ENCODE measurements around the gene CSTB.

Gene CSTB

DNA sequence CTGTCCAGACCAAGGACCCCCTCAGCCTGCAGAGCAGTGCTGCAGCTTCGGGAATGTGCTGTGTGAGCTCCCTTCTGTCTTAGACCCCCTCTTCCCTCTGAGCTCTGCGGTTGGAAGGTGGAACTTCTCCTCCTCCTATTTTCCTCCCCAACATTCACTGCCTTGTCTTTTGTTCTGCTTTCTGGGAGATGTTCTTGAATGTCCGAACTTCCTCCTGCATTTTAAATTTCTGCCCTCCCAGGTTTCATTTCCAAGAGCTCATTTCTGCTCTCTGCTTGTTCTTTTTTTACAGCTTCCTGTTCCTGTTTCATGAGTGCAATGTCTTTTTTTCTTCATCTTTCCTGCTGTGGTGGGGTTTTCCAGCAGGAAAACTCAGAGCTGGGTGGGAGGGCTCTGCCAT lies 42.6 kb upstream of the CSTB start:
- TF ChIP-seq, protein P1, sequence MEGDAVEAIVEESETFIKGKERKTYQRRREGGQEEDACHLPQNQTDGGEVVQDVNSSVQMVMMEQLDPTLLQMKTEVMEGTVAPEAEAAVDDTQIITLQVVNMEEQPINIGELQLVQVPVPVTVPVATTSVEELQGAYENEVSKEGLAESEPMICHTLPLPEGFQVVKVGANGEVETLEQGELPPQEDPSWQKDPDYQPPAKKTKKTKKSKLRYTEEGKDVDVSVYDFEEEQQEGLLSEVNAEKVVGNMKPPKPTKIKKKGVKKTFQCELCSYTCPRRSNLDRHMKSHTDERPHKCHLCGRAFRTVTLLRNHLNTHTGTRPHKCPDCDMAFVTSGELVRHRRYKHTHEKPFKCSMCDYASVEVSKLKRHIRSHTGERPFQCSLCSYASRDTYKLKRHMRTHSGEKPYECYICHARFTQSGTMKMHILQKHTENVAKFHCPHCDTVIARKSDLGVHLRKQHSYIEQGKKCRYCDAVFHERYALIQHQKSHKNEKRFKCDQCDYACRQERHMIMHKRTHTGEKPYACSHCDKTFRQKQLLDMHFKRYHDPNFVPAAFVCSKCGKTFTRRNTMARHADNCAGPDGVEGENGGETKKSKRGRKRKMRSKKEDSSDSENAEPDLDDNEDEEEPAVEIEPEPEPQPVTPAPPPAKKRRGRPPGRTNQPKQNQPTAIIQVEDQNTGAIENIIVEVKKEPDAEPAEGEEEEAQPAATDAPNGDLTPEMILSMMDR (IDR thresholded peaks at IDR 0.05; ENCODE audit: control insufficient read depth, insufficient read depth, low read depth, low read length, missing control alignments), result no peak
- DNase-seq (ENCODE audit: low read depth), result no peak
- no peak overlapping the region for H3K4me3 ChIP-seq (ENCODE audit: control insufficient read depth, low read depth, low read length)

DNA sequence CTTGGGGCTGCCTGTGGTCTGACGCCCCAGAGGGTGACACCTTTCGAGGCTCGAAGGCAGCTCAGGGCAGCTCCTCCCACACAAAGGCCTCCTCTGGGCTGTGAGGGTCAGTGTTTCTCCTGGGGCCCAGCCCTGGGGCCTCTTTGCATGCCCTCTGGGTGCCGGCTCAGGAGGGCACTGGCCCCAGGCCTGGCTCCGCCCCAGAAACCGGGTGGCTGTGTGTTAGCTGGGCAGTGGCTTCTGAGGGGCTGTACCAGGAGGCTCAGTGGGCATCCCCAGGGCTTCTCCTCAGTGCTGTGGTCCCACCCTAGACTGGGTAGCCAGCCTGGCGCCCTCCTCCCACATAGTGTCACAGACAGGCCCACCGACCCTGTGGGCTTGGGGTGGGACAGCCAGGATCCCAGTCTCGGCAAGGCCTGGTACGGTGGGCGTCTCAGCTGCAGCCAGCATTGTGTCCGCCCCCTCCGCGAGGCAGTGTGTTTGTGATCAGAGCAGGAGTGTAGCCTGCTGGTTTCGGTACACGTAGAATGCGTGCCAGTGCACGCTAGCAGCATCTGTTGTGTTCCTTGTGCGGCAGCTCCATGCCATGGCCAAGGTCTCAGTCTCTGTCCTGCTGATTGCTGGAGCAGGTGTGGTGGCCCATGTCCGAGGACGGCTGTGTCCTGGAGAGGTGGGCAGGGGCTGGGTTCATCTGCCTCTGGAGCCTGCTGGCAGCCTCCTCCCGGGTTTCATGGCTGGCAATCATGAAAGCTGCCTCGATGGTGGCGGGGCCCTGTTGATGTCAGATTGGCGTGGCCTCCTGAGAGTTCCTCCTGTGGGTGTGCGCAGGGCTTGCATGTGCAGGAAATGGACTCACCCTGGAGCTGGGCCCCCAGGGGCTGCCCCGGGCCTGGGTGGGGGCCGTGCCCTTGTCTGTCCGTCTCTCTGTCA lies 41.3 kb upstream of the CSTB start:
- H3K4me3 ChIP-seq (ENCODE audit: control insufficient read depth, low read depth, low read length), result no peak overlapping the region
- DNase-seq (ENCODE audit: low read depth), result no peak
- TF ChIP-seq, protein P1 (IDR thresholded peaks at IDR 0.05; ENCODE audit: control insufficient read depth, insufficient read depth, low read depth, low read length, missing control alignments), result no peak

DNA sequence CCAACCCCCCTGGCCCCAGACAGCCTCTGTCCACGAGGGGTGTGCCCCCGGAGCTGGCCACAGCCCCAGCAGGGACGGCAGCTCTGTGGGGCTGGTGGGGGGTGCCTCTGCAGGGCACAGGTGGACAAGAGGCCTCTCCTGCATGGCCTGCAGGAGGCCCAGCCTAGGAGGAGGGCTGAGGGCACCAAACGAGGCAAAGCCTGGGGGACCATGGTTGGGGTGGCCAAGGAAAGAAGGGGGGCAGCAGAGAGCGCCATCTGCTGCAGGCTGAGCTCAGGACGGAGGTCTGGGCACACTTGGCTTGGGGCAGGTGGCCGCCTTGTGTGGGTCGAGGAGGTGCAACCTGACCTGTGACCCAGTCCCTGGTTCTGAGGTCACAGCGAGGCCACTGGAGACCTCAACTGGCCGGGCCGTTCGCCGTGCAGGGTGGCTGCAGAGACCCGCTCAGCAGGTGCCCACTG lies 40.5 kb upstream of the CSTB start:
- DNase-seq (ENCODE audit: low read depth), result no peak
- TF ChIP-seq, protein P1 (IDR thresholded peaks at IDR 0.05; ENCODE audit: control insufficient read depth, insufficient read depth, low read depth, low read length, missing control alignments), result no peak
- H3K4me3 ChIP-seq (ENCODE audit: control insufficient read depth, low read depth, low read length), result no peak overlapping the region

- DNase-seq (ENCODE audit: low read depth), result no peak
- TF ChIP-seq, protein P1 (IDR thresholded peaks at IDR 0.05; ENCODE audit: control insufficient read depth, insufficient read depth, low read depth, low read length, missing control alignments), result no peak
- H3K4me3 ChIP-seq (ENCODE audit: control insufficient read depth, low read depth, low read length), result no peak overlapping the region
Observed at GRCh38 chr21:43815991-43816390, 39.9 kb upstream of the CSTB start.

DNA sequence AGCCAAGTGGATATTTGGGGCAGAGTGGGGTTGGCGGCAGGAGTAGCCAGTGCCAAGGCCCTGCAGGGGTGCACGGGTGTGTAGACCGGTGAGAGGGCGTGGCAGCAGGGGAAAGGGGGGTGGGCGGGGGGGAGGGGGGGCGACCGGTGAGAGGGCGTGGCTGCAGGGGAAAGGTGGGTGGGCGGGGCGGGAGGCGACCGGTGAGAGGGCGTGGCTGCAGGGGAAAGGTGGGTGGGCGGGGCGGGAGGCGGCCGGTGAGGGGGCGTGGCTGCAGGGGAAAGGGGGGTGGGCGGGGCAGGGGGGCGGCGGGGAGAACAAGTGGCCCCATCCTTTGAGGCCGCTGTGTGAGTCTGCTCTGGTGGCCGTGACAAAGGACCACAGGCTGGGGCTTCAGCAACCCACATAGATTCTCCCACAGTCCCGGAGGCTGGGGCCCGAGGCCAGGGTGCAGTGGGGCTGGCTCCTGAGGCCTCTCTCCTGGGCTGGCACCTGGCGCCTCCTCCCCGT lies 39.1 kb upstream of the CSTB start:
- TF ChIP-seq, protein P1 (IDR thresholded peaks at IDR 0.05; ENCODE audit: control insufficient read depth, insufficient read depth, low read depth, low read length, missing control alignments), result no peak
- no peak for DNase-seq (ENCODE audit: low read depth)
- H3K4me3 ChIP-seq (ENCODE audit: control insufficient read depth, low read depth, low read length), result no peak overlapping the region

DNA sequence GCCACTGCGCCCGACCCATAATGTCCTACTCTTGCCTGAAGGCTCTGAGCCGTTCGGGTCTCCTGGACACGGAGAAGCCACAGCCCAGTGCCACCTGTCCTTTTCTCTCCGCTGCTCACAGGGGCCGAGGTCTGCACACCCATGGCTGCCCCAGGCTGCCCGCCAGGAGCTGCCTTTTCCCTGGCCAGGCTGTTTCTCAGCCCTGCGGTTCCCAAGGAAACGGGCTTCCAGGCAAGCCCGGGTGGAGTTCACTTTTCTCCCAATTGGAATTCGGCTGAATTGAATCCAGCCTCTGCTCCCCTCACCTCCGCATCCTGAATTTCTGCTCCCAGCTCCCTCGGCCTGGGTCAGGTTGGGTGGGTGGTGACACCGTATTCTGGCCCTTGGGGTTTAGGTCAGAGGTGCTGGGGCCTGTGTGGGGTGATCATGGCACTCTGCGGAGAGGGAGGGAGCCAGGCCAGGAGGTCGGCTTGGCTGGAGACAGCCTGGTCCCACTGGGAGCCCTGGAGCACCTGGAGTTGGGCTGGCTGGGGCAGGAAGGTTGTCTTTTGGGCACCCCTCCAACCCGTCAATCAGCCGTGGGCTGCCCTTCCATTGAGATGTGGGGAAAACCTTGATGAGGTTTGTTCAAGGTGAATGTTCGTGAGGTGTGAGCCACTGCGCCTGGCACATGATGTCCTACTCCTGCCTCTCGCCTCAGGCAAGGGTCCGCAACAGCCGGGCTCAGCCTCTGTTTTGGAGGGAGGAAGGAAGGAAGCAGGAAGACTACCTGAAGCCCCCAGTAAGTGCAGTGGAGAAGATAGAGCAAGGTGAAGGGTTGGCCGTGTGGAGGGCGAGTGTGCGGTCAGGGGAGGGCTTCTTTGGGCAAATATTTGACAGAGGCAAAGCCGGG lies 38.4 kb upstream of the CSTB start:
- TF ChIP-seq, protein P1 (IDR thresholded peaks at IDR 0.05; ENCODE audit: control insufficient read depth, insufficient read depth, low read depth, low read length, missing control alignments), result no peak
- DNase-seq (ENCODE audit: low read depth), result no peak
- H3K4me3 ChIP-seq (ENCODE audit: control insufficient read depth, low read depth, low read length), result no peak overlapping the region

Data from AG09309 (cell line).